Measurements from ENCODE around the gene STXBP6.
"Not testable (repeated sequence)": the region's sequence is repeated elsewhere in the genome, so short reads cannot be mapped to it uniquely, and the experiment has no call there.

The STXBP6 gene

GRCh38 chr14:24986206-24986893 lies 63.6 kb downstream of the STXBP6 start:
- DNase-seq (ENCODE audit: low spot score): peak; percentile 30

- DNase-seq (ENCODE audit: low spot score): no peak
These were observed 64.9 kb downstream of the STXBP6 start for GRCh38 chr14:24984846-24985589.

GRCh38 chr14:24982472-24983155 lies 67.3 kb downstream of the STXBP6 start:
- no peak for DNase-seq (ENCODE audit: low spot score)

DNA sequence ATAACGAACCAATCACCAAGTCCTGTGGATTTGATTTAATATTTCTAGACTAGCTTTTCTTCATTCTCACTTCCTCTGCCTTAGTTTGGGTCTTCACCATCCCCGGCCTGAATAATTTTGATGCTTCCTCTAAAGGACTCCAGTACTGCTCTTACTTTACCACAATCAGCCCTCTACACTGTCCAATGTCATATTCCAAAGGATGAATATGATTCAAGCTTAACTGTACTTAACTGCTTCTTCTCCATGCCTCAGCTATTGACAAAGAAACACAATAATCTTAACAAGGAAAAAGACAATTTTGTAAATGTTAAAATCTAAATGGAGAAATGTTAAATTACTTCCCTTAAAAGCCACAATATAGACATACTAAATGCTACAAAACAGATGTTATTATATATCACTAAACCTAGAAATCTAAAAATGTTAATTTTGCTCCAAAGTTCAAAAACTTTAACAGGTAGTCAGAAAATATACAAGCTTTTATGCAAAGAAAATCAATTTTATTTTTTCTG lies 70.2 kb downstream of the STXBP6 start:
- no peak for DNase-seq (ENCODE audit: low spot score)

GRCh38 chr14:24978862-24979724 lies 70.9 kb downstream of the STXBP6 start:
- DNase-seq (ENCODE audit: low spot score): no peak

GRCh38 chr14:24976602-24977001 lies 73.3 kb downstream of the STXBP6 start:
- DNase-seq (ENCODE audit: low spot score): no peak

DNA sequence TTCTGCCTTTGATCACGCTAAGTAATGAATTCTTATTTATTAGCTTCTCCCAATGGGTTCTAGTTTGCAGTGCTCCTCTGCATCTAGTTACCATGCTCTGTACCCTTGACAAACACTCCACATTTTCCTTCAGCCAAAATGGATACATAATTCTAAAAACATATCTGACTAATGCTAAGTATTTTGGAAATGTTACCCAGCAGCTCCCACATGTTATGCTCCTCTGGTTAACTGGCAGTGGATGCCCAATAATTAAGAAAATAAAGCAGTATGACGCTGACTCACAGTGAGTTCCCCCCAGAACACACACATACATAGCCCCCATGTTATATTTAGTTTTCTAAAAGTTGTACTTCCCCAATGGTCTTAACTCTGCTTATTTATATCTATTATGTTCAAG lies 74.6 kb downstream of the STXBP6 start:
- DNase-seq (ENCODE audit: low spot score): no peak

DNA sequence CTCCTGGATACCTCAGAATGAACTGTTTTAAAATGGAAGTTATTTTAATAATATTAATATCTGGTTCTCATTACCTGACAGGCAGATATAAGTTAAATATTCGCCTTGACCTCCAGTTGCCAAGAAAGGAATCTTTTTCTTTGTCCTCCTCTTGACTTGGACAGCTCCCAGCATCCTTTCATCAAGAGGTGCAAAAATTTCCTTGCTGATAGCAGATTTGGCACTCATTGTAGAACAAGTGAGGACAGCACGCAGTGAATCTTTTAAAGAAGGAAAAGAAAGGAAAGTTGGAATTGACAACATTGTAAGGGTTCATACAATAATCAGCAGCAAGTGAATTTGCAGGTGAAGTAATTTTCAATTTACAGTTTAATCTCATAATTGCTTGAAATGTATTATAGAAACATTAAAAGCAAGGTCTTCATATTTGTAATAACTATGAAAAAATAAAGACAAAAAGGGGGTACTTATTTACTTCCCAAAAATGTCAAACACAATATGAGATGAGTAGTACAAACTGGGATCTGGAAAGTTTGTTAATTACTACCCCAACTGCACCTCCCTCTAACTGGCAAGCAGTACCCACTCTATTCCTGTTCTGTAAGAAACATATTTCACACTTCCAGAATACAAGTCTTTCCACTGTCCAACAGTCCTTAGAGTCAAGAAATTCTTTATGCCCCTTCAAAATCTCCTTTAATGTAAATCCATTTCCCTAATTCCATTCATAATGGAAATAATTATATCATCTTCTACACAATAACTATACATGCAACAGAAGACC lies 75.2 kb downstream of the STXBP6 start:
- DNase-seq (ENCODE audit: low spot score): no peak

GRCh38 chr14:24972844-24973243 lies 77.1 kb downstream of the STXBP6 start:
- no peak for DNase-seq (ENCODE audit: low spot score)

DNA sequence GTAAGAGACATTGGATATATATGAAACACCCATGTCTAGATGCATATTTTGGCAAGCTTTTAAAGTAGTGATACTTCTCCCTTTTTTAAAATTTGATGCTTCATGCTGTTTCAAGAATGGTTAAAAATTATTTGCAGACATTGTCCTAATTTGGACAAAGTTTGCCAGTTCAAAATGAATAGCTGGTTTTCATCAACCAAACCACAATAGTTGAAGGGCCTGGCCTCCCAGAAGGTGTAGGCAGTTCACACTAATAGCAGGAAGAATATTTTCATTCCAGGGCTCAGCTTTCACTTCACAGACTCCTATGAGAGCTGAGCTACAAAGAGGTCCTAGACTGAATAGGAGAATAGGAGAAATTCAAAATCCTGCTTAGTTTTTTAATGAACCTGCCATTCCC lies 78.7 kb downstream of the STXBP6 start:
- peak; percentile 22 for DNase-seq (ENCODE audit: low spot score)

GRCh38 chr14:24966579-24966964 lies 83.4 kb downstream of the STXBP6 start:
- DNase-seq (ENCODE audit: low spot score): no peak

- peak; percentile 58 for DNase-seq (ENCODE audit: low spot score)
These were observed 83.9 kb downstream of the STXBP6 start for GRCh38 chr14:24965934-24966578.

GRCh38 chr14:24965578-24965933 lies 84.4 kb downstream of the STXBP6 start:
- DNase-seq (ENCODE audit: low spot score): no peak

DNA sequence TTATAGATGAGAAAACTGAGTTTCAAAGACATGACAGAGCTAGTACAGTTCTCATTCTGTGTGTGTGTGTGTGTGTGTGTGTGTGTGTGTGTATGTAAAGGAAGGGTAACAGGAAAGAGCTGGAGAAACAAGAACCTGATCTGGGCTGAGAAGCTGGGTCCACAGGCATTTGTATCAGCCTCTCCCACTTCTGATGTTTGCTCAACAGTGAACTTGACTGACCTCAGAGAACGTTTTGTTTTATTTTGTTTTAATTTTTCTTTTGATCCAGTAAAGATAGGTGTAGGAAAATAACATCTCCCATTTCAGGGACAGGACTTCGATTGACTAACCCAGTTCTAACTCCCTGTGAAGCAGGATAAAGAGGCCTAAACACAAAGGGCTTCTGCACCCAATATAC lies 85.4 kb downstream of the STXBP6 start:
- no peak for DNase-seq (ENCODE audit: low spot score)

- DNase-seq (ENCODE audit: low spot score): no peak
These were observed 85.9 kb downstream of the STXBP6 start for GRCh38 chr14:24964048-24964447.

DNA sequence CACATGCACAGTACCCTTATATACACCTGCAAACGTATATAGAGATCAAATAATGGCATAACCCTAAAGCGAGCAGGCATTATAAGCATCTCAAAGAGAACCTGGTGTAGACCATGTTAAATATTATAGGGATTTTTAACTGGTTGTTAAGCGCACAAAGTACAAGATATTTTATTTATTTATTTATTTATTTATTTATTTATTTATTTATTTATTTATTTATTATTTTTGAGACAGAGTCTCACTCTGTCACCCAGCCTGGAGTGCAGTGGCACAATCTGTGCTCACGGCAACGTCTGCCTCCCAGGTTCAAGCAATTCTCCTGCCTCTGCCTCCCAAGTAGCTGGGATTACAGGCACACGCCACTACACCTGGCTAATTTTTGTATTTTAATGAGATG lies 87.8 kb downstream of the STXBP6 start:
- DNase-seq (ENCODE audit: low spot score): not testable (repeated sequence)

DNA sequence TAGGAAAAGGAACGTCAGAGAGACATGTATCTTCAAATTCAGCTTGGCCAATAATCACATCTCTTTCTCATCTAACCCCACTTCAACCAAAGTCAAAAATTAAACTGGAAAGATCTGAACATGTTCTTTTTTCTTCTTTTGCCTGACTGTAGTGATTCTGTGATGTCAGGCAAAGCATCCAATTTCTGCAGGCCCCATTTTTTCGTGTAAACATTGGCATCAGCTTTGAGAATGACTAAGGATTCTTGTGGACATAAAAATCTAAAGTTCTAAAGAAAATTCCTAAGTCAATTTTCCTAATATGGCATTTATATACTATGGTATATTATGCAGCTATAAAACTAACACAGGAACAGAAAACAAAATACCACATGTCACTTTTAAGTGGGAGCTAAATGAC lies 89.1 kb downstream of the STXBP6 start:
- no peak for DNase-seq (ENCODE audit: low spot score)

DNA sequence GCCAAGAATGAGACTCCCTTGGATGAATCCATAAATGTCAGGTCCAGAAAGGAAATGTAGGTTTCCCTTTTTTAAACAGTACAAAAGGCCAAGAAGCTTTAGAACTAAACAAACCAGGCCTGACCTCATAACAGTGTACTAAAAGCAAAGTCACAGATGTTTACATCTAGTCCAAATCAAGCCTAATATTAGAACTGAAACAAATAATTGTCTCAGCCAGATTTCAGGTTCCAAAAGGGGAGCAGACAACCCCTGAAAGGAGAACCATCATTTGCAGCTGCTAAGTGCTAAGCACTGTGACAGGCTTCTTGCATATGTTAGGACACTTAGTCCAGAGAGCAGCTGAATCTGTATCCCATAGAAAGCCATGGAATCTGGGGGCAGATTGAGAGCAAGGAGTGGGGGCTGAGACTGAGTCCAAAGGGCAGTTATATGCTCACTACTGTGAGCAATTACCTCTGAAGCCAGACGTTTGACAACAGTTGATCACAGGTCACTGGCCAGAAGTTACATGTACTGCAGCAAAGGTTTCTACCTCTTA lies 90.1 kb downstream of the STXBP6 start:
- DNase-seq (ENCODE audit: low spot score): no peak

DNA sequence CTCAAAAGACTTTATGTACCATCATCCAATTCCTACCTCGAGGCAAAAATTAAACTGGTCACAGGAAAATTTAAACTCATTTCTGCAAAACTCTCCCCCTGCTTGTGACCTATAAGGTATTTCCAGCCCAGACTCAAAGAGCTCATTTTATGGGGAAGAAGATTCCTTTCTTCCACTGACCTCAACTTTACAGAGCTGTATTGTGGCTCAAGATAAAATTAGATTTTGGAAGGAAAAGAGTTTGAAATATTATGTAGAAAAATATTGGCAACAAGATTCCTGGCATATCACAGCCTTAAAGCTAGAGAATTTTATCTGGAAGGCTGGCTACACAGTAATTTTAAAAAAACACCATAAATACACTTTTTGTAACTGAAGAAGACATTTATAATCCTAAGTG lies 91.7 kb downstream of the STXBP6 start:
- no peak for DNase-seq (ENCODE audit: low spot score)

DNA sequence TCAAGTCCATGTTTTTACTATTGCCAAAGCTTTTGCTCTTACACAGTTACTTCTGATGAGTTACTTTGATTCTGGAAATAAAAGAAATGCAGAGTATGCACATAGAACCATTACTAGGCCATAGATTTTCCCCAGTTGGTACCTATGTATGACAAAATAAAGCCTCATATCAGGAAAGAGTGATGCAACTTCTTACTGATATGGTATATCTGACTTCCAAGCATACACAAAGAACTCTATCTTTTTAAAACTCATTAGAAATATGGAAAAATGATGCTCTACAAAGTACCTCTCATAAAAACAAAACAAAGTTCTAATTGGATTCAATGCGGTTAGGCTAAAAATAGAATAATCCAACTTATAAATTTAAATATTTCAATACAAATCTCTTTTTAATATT lies 92.1 kb downstream of the STXBP6 start:
- DNase-seq (ENCODE audit: low spot score): no peak

All from Ammon's horn (tissue), 1 donor.